ENCODE measurements around the gene CMTM8. TPM values are rescaled to one million over a fixed set of nuclear protein-coding genes. Genes with fewer than 3 reads are reported as not detected.
"Not testable (repeated sequence)": the region's sequence is repeated elsewhere in the genome, so short reads cannot be mapped to it uniquely, and the experiment has no call there.

Gene CMTM8, protein sequence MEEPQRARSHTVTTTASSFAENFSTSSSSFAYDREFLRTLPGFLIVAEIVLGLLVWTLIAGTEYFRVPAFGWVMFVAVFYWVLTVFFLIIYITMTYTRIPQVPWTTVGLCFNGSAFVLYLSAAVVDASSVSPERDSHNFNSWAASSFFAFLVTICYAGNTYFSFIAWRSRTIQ
- 9.0 and 14.4 TPM in 2 replicates for total RNA-seq (ENCODE audit: low replicate concordance)
- long read RNA-seq, partial matches to known transcripts: 0 of 1 reads
- long read RNA-seq, other reads (novel, unspliced or antisense): 1 of 1 reads

- Mint-ChIP-seq H3K36me3 (no peaks in the 10 kb centered on the region), H3K4me3 (peak within 1 kb of the TSS; percentile 94), H3K4me1 (ENCODE audit: unreplicated experiment) (peaks cover 13% of the 10 kb centered on the region), H3K27me3 (peaks cover 20% of the 10 kb centered on the region), H3K27ac (peak within 1 kb of the TSS; percentile 87), H3K9me3 (peaks cover 4% of the 10 kb centered on the region)
- no peak for TF ChIP-seq CTCF (conservative IDR thresholded peaks at IDR 0.05)
- peak; percentile 72 for DNase-seq (ENCODE audit: extremely low spot score, unreplicated experiment)
Observed at GRCh38 chr3:32238453-32239306, at the start of gene CMTM8. Gene CMTM8 (plus strand): TSS chr3:32238680. CDS start chr3:32238973, 293 bp downstream.

DNA sequence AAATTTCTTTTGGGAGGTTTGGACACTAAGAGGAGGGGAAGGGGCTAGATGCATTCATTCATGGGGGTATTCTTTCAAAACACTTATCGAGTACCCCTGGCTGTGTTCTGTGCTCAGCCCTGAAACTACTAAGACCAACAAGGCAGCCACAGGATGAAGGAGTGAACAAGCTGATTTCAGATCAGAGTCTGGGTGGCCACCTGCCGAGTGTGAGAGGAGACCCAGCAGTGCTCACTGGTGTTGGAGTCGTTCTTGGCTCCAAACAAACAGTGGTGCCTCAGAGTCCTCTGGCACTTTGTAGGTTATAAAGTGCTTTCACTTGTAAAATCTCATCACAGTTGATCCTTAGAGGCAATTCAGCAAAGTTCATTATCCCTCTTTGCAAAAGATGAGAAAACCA, 48.8 kb upstream of the CMTM8 start:
- H3K4me1 Mint-ChIP-seq (ENCODE audit: unreplicated experiment): peaks cover 12% of the 10 kb centered on the region
- no peaks in the 10 kb centered on the region for H3K36me3 Mint-ChIP-seq
- no peak for TF ChIP-seq CTCF (conservative IDR thresholded peaks at IDR 0.05)
- H3K27ac Mint-ChIP-seq: no peak overlapping the region
- no peak for DNase-seq (ENCODE audit: extremely low spot score, unreplicated experiment)
- H3K9me3 Mint-ChIP-seq: no peaks in the 10 kb centered on the region
- H3K27me3 Mint-ChIP-seq: no peaks in the 10 kb centered on the region
- H3K4me3 Mint-ChIP-seq: no peak overlapping the region

GRCh38 chr3:32190556-32190955, 47.9 kb upstream of the CMTM8 start:
- DNase-seq (ENCODE audit: extremely low spot score, unreplicated experiment); H3K9me3 Mint-ChIP-seq; H3K27me3 Mint-ChIP-seq; H3K4me3 Mint-ChIP-seq; H3K27ac Mint-ChIP-seq; H3K36me3 Mint-ChIP-seq: not testable (repeated sequence)
- peaks cover 12% of the 10 kb centered on the region for H3K4me1 Mint-ChIP-seq (ENCODE audit: unreplicated experiment)

- Mint-ChIP-seq H3K4me3 (no peak overlapping the region), H3K9me3 (no peaks in the 10 kb centered on the region), H3K27ac (no peak overlapping the region), H3K27me3 (no peaks in the 10 kb centered on the region), H3K4me1 (ENCODE audit: unreplicated experiment) (peaks cover 3% of the 10 kb centered on the region), H3K36me3 (no peaks in the 10 kb centered on the region)
- DNase-seq (ENCODE audit: extremely low spot score, unreplicated experiment): no peak
- no peak for TF ChIP-seq CTCF (conservative IDR thresholded peaks at IDR 0.05)
Observed at GRCh38 chr3:32193101-32193500, 45.4 kb upstream of the CMTM8 start.

- no peak for TF ChIP-seq CTCF (conservative IDR thresholded peaks at IDR 0.05)
- Mint-ChIP-seq H3K4me3 (no peak overlapping the region), H3K36me3 (no peaks in the 10 kb centered on the region), H3K9me3 (no peaks in the 10 kb centered on the region), H3K4me1 (ENCODE audit: unreplicated experiment) (peaks cover 7% of the 10 kb centered on the region), H3K27me3 (no peaks in the 10 kb centered on the region), H3K27ac (no peak overlapping the region)
- DNase-seq (ENCODE audit: extremely low spot score, unreplicated experiment): no peak
Observed at GRCh38 chr3:32194653-32195052, 43.8 kb upstream of the CMTM8 start.

DNA sequence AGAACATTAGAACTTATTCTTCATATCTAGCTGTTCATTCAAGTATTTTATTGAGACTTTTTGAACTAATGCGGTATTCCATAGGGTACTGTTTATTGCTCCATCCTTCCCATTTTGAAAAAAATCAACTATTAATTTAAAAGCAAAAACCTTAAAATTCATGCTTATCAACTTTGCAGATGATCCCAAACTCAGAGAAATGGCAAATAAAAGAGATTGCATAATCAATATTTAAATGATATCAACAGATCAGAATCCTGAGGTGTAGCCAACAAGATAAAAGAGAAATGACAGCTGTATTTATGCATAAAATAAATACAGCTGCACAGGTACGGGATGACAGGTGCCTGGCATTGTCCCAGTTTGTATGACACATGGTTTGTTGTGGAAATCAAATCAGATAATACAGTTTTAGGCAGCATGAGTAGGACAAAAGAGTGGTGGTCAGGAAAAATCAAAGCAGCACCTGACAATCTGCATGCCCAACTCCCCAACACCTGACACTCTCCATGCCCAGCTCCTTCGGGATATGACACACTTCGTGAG, 42.4 kb upstream of the CMTM8 start:
- no peak overlapping the region for H3K4me3 Mint-ChIP-seq
- no peaks in the 10 kb centered on the region for H3K27me3 Mint-ChIP-seq
- H3K36me3 Mint-ChIP-seq: no peaks in the 10 kb centered on the region
- no peak overlapping the region for H3K27ac Mint-ChIP-seq
- peaks cover 7% of the 10 kb centered on the region for H3K4me1 Mint-ChIP-seq (ENCODE audit: unreplicated experiment)
- no peak for DNase-seq (ENCODE audit: extremely low spot score, unreplicated experiment)
- no peak for TF ChIP-seq CTCF (conservative IDR thresholded peaks at IDR 0.05)
- no peaks in the 10 kb centered on the region for H3K9me3 Mint-ChIP-seq
